HEK293 (cell line): ENCODE measurements around the gene RNPEP.

Experiments used
- CTCF ChIP-seq: fragments of 450-650 bp; formaldehyde crosslinking; IDR thresholded peaks from 2 replicates; pipeline ENCODE4 v1.5.1; 2016; ENCODE audit warnings: missing biosample characterization, missing genetic modification characterization
- GLI4 ChIP-seq: fragments of 450-650 bp; formaldehyde crosslinking; IDR thresholded peaks from 2 replicates; pipeline ENCODE4 v1.5.1; 2016; ENCODE audit warnings: missing biosample characterization, missing genetic modification characterization
- HOXA7 ChIP-seq: sonication (generic); formaldehyde crosslinking; IDR thresholded peaks from 2 replicates; pipeline ENCODE4 v1.8.1; 2022; ENCODE audit warnings: missing genetic modification reagents, borderline replicate concordance
- KLF1 ChIP-seq: fragments of 450-650 bp; formaldehyde crosslinking; IDR thresholded peaks from 2 replicates; pipeline ENCODE4 v1.5.1; 2016; ENCODE audit warnings: missing biosample characterization, missing genetic modification characterization
- KLF9 ChIP-seq: fragments of 450-650 bp; formaldehyde crosslinking; IDR thresholded peaks from 2 replicates; pipeline ENCODE4 v1.5.1; 2016; ENCODE audit warnings: missing biosample characterization, missing genetic modification characterization, low read depth
- SCRT2 ChIP-seq: fragments of 450-650 bp; formaldehyde crosslinking; IDR thresholded peaks from 2 replicates; pipeline ENCODE4 v1.5.1; 2016; ENCODE audit warnings: missing biosample characterization, missing genetic modification characterization
- ZBTB7A ChIP-seq: fragments of 450-650 bp; formaldehyde crosslinking; IDR thresholded peaks from 2 replicates; pipeline ENCODE4 v1.5.1; 2016; ENCODE audit warnings: low read depth, missing biosample characterization, missing genetic modification characterization
- ZNF18 ChIP-seq: fragments of 450-650 bp; formaldehyde crosslinking; IDR thresholded peaks from 2 replicates; pipeline ENCODE4 v1.5.1; 2016; ENCODE audit warnings: missing biosample characterization, missing genetic modification characterization
- ZNF354C ChIP-seq: fragments of 450-650 bp; formaldehyde crosslinking; IDR thresholded peaks from 2 replicates; pipeline ENCODE4 v1.5.1; 2016; ENCODE audit warnings: missing biosample characterization, missing genetic modification characterization, low read depth, borderline replicate concordance
- ZNF560 ChIP-seq: fragments of 450-650 bp; formaldehyde crosslinking; IDR thresholded peaks from 2 replicates; pipeline ENCODE4 v1.5.1; 2017; ENCODE audit warnings: missing biosample characterization, missing genetic modification characterization, borderline replicate concordance

DNA sequence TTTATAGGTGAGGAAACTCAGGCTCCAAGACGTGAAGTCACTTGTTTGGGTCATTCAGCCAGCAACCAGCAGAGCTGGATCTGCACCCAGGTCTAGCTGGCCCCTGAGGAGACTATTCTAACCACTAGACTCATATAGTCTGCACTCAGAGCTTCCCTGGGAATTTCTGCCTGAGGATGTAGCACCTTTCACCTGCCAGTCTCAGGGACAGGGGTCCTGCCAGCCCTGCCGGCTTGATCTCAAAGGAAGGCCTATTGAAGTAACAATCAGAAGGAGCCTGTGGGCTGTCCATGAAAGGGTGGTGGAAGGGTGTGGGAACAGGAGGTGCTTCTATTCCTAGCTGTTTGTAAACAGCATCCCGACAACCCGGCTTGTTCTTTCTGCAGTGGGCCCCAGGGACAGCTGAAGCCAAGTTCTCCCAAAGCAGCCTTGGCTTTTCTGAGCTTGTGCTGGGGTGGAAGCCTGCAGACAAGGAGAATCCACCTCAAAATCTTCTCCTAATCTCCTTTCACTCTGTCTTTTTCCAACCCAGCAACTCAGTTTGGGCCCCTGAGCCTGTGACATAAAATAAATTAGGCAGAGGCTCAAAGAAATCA, 43.9 kb upstream of the RNPEP start:
- TF ChIP-seq ZBTB7A (tag by site-specific recombination) (no peak), ZNF560 (tag by site-specific recombination) (no peak), ZNF18 (no peak), CTCF (tag by site-specific recombination) (no peak), KLF1 (tag by site-specific recombination) (no peak), SCRT2 (tag by site-specific recombination) (no peak), GLI4 (tag by site-specific recombination) (no peak), ZNF354C (tag by site-specific recombination) (no peak), KLF9 (tag by site-specific recombination) (no peak), HOXA7 (CRISPR knock-in tag) (no peak)
